Endometrial microvascular endothelial cells (primary cell): Measurements from ENCODE around the gene PKHD1. TPM values are rescaled to one million over a fixed set of nuclear protein-coding genes. Genes with fewer than 3 reads are reported as not detected.

Experiments used
- in situ Hi-C: cut with HindIII; loops from 2 replicates; pipeline ENCODE4 v1.10.0; 2017; ENCODE audit warnings: low sequenced_read_pairs, low pct_unique_long_range_greater_than_20kb; ENCODE audit errors: inconsistent ontology term
- total RNA-seq: library from RNA; depleted of rRNA; stranded (reverse); fragments of >200 nt; gene quantifications from one replicate; pipeline ENCODE4 v1.2.3, GENCODE V29; 2015; ENCODE audit errors: inconsistent ontology term

PKHD1 gene
- total RNA-seq, 1 donor from 2014 or later, result not detected

DNA sequence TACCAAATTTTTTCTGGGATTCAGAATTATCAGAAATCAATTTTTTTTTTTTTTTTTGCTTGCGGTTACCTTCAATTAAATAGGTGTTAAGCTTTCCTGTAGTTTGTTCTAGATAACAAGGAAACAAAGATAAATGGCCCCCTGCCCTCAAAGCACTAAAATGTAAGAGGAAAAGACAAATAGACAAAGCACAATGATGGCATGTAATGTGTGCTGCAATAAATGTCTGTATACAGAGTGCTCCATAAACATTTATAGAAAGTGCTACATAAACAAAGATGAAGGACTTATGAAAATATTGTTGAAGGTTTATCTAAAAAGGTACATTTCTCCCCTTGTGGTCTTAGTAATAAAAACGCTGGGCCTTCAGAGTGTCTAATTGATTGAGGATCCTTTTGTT is 384.6 kb downstream of the PKHD1 start:
- in situ Hi-C loops, result no loop called here

DNA sequence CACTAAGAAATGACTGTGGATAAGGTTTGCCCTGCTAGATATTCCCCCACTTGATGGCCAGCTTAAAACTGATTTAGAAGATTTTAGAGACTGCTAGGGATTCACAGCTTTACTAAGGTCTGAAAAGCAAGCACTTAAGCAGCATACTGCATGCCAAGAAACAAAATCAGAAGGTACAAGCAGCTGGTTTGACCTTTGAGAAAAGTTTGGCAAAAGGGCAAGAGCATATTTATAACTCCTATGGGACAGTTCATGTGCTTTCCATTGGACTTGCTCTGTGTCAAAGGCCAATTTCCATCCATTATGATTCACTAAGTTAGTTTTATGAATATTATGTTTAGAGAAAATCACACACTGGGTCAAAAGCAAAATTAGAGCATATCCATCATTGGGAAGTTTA is 402.8 kb downstream of the PKHD1 start:
- in situ Hi-C loops, result no loop called here

DNA sequence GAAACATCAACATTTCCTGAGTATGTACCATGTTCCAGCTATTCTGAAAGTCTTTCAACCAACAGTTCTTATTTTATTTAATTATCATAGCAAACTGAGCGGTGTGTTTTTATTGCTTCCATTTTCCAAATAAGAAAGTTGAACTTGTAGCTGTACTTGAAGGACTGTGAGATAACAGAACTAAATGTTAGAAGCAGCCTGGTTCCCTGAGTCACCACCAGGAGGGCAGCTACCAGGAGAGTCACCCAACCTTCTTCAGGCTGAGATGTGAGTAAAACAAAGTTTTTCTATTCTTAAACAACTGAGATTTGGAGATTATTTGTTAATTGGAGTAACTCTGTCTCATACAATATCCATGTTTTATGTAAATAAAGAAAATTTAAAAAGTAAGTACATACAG is 403.4 kb downstream of the PKHD1 start:
- in situ Hi-C loops, result no loop called here

DNA sequence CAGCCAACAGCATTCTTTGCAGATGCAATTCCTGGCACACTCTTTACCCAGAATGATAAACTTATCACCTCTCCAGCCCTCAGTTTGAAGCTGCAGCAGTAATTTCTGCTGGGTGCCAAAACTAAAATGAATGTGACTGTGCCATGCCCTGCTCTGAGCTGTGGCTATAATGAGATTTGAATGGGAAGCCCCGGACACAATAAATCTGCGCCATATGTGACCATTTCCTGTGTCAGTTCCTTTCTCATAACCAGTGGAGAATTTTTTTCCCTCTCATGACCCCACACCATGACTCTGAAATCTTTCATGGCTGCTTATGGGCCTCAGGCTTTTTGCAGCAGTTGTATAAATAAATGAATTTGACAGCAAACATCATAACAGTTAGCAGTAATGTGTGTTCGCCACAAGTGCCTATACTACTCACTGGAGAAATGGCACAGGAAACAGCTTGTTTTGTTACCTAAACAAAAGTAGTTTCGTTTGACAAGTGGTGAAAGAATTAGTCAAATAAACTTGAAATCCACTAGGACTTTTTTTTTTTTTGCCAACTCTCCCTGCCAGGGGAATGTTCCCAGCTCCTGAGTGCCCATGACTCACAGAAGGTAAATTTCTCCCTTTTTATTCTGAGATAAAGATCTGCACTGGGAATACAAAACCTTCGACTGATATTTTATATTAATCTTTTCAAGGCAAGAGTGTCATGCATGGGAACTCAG is 408.4 kb downstream of the PKHD1 start:
- in situ Hi-C loops, result no loop called here

DNA sequence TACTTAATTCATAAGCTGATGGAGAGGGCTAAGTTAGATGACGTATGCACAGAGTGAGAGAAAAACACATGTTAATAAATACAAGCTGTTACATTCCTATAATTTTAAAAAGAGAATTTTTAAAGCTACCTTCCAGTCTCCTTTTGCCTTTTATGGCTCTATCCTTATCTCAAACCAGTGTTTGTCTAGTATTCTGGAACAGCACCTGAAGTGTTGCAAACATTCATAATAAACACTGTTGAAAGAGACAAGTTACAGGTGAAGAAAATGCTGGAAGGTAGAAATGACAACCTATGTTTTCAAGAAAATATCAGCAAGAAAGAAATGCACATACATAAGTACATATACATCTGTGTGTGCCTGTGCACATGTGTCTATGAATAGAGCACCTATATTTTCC is 409.1 kb downstream of the PKHD1 start:
- in situ Hi-C loops, result no loop called here

DNA sequence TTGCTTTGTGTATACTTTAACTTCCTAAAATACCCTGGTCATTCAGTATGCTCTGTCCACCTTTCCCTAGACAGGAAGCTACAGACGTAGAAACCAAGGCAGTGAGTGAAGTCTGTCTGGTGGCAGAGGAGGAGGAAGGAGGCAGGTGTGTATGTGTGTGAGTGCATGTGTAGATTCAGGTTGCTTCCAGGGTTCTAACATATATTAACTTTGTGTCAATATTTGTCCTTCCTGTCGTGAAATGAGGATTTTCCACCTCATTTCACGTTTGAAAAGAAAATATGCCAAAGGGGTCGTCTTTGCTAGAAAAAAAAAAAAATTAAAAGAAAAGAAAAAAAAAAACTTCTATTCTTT is 411.5 kb downstream of the PKHD1 start:
- in situ Hi-C loops, result no loop called here

DNA sequence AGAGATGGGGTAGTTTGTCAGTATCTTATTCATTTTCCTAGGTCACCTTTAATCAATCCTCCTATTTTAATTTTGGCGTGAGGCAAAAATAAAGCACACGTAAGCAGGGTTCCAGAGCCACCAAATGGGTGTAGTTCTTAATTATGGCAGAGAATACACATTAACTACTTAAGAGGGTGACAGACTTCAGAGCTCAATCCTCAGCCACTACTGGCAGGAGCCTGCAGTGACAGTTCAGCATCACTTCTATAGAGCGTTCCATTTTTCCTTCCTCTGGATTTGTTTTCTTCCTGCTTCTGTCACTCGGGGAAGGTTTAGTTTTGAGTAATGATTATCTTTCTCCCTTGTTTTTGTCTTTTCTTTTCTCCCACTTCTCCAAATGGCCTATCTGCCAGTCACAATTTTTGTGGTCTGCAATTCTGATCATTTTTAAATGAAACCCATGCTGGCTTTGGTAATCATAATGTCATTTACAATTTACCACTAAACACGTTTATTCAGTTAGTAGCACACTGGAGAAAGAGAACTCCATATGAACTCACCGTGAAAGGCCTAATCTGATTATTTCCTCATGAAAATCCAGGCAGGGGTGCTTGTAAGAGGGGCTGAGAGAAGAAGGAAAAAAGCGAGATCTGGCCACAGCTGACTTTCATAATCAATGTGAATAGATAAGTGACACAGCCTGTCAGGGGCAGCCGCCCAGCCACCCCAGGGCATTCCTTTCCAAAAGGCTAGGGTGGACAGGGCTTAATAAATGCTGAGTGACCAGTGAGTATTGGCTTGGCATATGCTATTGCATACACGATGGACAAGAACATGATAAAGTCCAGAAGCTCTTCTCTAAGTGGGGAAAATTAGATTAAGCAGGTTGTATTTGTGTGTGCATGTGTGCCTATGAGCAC is 412.1 kb downstream of the PKHD1 start:
- in situ Hi-C loops, result no loop called here

DNA sequence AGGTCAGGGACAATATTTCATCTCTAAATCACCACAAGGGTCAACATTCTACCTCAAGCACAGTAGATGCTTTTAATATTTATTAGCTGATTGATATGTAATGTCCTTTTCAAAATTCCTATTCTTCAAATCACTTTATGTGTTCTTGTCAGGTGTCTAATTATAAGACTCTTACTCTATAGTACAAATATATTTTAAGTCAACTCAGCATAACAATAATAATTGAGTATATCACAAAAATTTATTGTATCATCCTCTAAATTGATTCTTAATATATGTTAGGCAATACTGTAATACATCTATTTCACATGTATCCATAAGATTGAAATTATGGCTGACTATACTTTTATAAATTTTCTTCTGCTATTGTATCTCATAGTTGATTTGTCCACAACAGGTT is 423.9 kb downstream of the PKHD1 start:
- in situ Hi-C loops, result no loop called here

DNA sequence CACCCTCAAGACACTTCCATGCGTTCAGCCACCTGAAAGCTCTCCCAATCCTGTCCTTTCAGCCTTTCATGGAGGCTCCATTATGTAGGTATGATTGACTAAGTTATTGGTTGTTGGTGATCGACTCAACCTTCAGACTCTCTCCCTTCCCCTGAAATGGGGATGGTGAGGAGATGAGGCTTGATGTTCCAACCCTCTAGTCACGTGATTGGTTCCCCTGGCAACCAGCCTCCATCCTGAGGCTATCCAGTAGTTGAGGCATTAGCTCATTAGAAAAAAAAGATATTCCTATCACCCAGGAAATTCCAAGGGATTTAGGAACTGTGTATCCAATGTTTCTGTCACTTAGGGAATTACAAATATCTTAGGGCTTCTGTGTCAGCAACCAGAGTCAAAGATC is 426.6 kb downstream of the PKHD1 start:
- in situ Hi-C loops, result no loop called here

DNA sequence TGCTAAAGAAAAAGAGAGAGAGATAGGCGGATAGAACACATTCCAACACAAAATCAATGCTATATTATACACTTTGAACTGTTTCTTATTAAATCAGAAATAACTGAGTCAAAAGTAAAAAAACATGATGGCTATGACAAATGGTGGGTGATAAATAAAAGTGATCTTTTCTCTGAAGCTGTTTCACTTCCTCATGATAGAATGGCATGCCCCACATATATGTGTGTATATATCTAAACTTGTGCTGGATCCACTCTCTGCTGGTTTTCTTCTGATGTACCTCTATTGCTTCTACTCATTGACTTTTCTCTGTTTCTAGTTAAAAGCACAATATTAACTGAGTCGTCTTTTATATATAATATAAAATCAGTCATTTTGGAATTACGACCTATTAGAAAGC is 429.9 kb downstream of the PKHD1 start:
- in situ Hi-C loops, result no loop called here

DNA sequence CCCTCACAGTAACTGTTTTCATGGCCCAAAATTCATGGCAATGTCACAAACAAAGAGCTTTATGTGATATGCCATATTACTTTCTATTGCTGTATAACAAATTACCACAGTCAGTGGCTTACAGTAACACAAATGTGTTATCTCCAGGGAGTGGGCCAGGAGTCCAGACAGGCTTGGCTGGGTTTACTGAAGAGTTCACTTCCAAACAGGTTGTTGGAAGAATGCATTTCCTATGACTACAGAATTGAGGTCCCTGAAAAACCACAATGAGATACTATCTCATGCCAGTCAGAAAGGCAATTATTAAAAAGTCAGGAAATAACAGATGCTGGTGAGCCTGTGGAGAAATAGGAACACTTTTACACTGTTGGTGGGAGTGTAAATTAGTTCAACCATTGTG is 431.9 kb downstream of the PKHD1 start:
- in situ Hi-C loops, result no loop called here

DNA sequence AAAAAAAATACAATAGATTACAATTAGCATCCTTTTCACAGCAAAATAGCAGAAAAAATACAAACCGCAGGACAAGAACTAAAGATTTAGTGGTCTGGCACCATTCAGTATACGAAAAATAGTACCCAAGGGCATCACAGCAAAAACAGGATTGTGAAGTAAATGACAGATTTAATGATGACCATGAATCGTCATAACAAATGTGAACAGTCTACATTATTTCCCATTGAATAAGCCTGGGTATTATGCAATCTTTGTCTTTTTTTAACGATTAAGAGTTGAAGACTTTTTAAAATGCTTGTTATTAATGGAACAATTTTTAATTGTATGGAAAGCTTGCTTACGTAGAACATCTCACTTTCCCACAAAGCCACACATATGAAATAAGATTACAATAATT is 432.8 kb downstream of the PKHD1 start:
- in situ Hi-C loops, result no loop called here

DNA sequence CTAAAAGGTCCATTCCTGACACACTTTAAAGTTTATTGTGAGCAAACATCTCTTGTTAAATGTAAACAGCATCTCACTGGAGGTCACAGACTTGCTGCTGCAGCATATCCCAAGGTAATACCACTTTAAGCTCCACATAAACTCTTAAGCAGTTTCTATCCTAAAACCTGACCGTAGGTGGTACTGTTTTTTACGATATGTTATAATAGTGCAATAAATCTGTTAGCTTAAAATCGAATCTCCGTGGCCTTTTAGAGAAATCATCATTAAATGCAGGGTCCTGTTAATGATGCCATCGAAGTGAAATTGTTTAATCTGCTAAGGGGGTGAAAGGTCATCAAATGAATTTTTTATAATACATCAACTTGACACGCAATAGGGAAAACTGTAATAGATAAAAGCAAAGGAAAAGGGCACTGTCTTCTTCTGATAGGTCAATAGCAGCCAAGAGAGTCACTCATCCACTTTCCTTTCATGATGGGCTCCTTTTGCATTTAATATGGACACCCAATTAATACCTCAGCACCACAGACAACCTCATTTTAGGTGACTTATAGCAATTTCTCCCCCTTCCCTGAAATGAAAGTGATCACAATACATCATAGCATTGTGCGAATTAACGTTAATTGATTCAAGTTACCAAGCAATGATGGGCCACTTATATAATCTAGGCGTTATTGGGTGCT is 436.1 kb downstream of the PKHD1 start:
- in situ Hi-C loops, result no loop called here

DNA sequence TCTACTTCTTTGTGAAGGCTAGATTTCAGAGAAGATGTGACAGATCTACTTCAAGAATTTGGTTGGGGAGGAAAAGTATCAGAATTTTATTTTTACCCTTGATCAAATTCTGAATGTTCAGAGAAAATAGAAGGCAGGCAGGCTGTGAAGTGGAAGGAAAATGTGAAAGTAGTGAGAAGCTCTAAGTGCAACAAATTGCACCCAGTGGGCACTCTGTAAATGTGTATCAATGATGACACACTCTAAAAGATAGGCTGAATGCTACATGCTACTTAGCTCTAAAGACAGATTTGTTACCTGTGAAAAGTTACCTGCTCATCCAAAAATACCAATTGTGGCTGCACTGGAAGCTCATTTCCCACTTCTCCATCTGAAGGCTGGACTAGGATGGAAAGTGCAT is 438.6 kb downstream of the PKHD1 start:
- in situ Hi-C loops, result no loop called here

DNA sequence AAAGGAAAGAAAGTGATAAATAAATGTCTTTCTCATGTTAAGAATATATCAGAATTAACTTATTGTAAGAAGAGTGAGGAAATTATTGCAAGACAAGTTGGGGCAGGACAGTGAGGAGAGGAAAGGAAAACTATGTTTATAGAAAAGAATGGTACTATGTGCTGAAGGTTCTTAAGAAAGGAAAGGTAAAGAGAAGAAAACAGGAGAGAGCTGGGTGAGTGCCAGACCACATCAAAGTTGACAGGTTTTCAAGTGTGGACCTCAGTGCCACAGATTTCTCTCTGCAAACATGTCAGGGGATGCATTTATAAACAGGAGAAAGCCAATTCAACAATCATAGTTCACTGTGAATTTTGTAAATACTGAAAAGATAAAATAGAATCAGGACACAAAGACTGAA is 439.2 kb downstream of the PKHD1 start:
- in situ Hi-C loops, result no loop called here

DNA sequence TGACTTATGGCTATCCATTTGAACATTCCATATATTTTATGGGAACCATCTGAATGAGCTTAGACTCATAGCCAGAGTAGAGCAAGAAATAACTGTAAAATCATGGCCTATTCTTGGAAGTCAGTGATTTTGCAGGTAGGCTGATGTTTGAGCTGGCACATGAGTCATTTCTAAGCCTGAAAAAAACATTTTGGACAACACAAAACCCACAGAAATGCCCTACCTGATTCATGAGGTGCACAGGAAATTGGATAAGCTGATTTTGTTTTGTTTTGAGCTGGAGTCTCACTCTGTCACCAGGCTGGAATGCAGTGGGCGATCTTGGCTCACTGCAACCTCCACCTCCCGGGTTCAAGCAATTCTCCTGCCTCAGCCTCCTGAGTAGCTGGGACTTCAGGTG is 443.0 kb downstream of the PKHD1 start:
- in situ Hi-C loops, result no loop called here

DNA sequence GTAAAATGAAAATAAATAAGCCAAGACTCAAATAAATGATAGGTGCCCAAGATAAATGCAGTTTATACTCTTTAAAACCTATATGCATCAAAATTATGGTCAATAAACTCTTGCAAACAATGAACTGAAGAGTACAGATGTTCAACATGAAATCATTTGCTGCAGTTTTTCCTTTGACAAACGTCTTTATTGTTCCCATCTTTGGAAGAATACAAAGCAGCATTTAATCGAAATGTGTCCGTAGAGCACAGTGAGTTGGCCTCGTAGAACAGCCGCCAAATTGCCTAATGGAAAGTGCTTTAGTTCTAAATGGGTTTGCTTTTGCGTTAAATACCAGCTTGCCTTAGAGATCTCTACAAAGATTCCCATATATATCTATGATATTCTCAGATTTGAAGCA is 447.4 kb downstream of the PKHD1 start:
- in situ Hi-C loops, result no loop called here

DNA sequence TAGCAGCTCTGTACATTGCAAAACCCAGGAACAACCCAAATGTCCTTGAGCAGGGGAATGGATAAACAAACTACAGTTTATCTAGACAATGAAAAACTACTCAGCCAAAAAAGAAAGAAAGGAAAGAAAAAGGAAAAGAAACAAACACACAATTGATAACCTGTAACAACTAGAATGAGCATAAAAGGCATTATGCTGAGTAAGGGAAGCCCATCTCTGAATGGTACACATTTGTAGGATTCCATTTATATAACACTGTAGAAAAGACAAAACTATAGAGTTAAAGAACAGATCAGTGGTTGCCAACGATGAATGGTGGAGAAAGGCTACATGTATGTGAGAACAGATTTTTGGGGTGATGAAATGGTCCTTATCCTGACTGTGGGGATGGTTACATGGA is 454.0 kb downstream of the PKHD1 start:
- in situ Hi-C loops, result no loop called here

DNA sequence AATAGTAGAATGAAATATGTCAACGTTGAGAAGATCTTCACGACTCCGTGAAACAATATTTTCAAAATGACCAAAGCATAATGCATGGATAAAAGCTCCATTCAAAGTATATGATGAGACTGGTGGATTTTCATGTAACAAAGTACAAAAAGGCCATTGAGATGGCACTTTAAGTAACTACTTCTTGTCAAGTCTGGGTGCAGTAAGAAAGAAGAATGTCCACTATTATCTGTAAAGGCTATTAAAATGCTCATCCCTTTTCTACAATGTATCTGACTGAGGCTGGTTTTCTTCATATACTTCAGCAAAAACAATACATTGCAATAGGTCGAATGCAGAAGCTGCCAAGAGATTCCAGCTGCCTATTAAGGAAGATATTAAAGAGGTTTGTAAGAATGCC is 457.4 kb downstream of the PKHD1 start:
- in situ Hi-C loops, result no loop called here

DNA sequence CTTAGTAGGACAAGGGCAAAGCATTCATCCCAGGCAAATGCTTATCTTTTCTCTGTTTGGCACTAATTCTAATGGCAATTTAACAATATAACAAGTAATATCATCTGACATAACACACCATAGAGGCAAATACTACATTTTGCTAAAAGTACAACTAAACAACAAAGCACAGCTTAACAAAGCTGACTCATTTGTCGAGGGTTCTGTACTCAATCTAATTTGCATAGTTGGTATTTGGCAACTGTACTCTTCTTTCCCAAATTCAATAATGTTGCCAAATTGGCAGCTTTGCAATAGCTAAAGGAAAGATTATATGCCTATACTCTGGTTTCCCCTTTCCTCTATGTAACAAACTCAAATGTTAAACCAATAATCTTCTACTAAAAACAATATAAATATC is 461.0 kb downstream of the PKHD1 start:
- in situ Hi-C loops, result no loop called here
